ENCODE data around the gene ERN2.

Gene ERN2

GRCh38 chr16:23640615-23640930, 72.4 kb downstream of the ERN2 start:
- Histone ChIP-seq H2AFZ (ENCODE audit: low read depth) (peak overlapping the region; percentile 87), H4K20me1 (ENCODE audit: insufficient read depth) (no peaks in the 10 kb centered on the region), H3K27ac (peak overlapping the region; percentile 38), H3K27me3 (ENCODE audit: insufficient read depth, low read depth) (no peaks in the 10 kb centered on the region), H3K36me3 (ENCODE audit: insufficient read depth) (peaks cover 6% of the 10 kb centered on the region; the same call in 1 of the 2 replicates), H3K79me2 (ENCODE audit: insufficient read depth, low read depth) (peaks cover 39% of the 10 kb centered on the region), H3K9ac (peak overlapping the region; percentile 80), H3K4me1 (ENCODE audit: low read depth, poor library complexity, severe bottlenecking) (peaks cover 19% of the 10 kb centered on the region), H3K4me2 (peak overlapping the region; percentile 97), H3K4me3 (IDR thresholded peaks at IDR 0.05; ENCODE audit: insufficient read depth, low read depth, low read length) (no peak overlapping the region)
- no peak for TF ChIP-seq CTCF (conservative IDR thresholded peaks at IDR 0.05; ENCODE audit: low read depth, low read length)
